Measurements from ENCODE around the gene RFWD3.
A peak's percentile ranks its signal among the peaks of the same experiment; 100 is the strongest.

RFWD3 gene

DNA sequence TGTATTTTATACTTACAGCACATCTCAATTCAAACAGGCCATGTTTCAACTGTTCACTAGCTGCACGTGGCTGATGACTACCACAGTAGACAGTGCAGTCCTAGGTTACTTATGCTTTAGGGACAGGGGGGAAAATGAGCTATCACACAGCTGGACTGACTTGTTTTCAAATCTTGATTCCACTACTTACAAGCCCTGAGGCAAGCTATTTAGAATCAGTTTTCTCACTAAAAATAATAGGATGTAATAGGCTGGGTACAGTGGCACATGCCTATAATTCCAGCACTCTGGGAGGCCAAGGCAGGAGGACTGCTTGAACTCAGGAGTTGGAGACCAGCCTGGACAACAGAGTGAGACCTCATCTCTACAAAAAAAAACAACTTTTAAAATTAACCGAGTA is 70.1 kb downstream of the RFWD3 start:
- H3K4me3 Mint-ChIP-seq: no peak overlapping the region
- peaks cover 22 to 46% of the 10 kb centered on the region in 2 donors for H3K4me1 Mint-ChIP-seq
- no peaks in the 10 kb centered on the region for H3K27me3 Mint-ChIP-seq
- peaks cover 12 to 15% of the 10 kb centered on the region in 2 donors for H3K36me3 Mint-ChIP-seq
- H3K9me3 Mint-ChIP-seq: no peaks in the 10 kb centered on the region
- no peak overlapping the region for H3K27ac Mint-ChIP-seq
- DNase-seq (no peak), ATAC-seq (replicated peaks) (no peak)

DNA sequence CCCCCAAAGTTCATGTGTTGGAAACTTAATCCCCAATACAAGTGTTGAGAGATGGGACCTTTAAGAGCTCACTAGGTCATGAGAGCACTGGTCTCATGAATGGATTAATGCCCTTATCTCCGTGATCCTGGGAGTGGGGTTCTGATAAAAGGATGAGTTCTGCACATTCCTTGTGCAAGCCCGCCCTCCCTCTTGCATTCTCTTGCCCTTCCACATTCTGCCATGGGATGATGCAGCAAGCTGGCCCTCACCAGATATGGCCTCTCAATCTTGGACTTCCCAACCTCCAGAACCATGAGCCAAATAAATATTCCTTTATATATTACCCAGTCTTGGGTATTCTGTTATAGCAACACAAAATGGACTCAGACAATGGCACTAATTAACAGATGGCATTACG is 73.8 kb downstream of the RFWD3 start:
- H3K4me3 Mint-ChIP-seq: no peak overlapping the region
- peaks cover 20 to 46% of the 10 kb centered on the region in 2 donors for H3K4me1 Mint-ChIP-seq
- no peaks in the 10 kb centered on the region for H3K9me3 Mint-ChIP-seq
- H3K27me3 Mint-ChIP-seq: no peaks in the 10 kb centered on the region
- ATAC-seq (replicated peaks): no peak
- no peak overlapping the region for H3K27ac Mint-ChIP-seq
- no peak for DNase-seq
- peaks cover 11 to 12% of the 10 kb centered on the region in 2 donors for H3K36me3 Mint-ChIP-seq

DNA sequence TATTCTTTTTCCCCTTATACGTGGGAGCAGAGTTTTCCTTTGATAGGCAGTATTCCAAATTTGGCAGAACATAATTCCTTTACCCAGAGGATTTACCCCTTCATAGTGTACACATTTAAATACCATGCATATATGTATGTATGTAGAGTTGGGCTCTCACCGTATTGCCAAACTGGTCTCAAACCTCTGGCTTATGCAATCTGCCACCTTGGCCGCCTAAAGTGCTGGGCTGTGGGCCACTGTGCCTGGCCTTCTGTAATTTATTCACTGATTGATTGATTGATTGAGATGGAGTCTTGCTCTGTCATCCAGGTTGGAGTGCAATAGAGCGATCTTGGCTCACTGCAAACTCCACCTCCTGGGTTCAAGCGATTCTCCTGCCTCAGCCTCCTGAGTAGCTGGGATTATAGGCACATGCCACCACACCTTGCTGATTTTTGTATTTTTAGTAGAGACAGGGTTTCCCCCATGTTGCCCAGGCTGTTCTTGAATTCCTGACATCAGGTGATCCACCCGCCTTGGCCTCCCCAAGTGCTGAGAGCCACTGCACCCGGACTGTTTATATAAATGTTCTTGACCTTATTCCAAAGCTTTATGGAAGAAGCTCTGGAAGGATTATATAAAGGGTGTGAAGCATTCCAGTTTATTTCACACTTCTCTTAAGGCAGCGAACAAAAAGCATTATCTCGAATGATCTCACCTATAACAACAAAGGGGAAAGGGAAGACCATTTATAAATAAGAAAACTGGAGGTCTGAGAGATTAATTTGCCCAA is 74.6 kb downstream of the RFWD3 start:
- DNase-seq (no peak), ATAC-seq (replicated peaks) (no peak)
- Mint-ChIP-seq H3K4me3 (no peak overlapping the region), H3K36me3 (peaks cover 15 to 19% of the 10 kb centered on the region in 2 donors), H3K27me3 (no peaks in the 10 kb centered on the region), H3K4me1 (peaks cover 28 to 54% of the 10 kb centered on the region in 2 donors), H3K9me3 (no peaks in the 10 kb centered on the region), H3K27ac (no peak overlapping the region)

DNA sequence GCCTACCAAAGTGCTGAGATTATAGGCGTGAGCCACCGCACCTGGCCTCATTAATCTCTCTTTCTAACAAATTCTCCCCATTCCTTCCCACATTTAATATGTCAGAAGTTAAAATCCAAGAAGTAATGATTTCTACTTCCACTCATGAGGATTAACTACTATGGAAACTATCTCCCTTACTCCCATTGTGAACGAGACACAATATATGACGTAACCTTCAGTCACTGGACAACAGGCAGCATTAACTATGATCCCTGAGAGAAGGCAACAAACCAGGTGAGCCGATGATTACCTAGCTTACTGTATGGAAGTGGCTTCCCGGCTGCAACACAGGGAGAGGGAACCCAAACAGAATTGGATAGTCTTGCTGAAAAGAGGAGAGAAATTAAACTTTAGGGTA is 79.7 kb downstream of the RFWD3 start:
- DNase-seq (no peak), ATAC-seq (replicated peaks) (no peak)
- peaks cover 42 to 81% of the 10 kb centered on the region in 2 donors for H3K4me1 Mint-ChIP-seq
- H3K27me3 Mint-ChIP-seq: no peaks in the 10 kb centered on the region
- H3K4me3 Mint-ChIP-seq: peak overlapping the region in 1 of 2 donors; percentile 18
- peaks cover 19 to 33% of the 10 kb centered on the region in 2 donors for H3K36me3 Mint-ChIP-seq
- H3K27ac Mint-ChIP-seq: peak overlapping the region; percentile 42
- no peaks in the 10 kb centered on the region for H3K9me3 Mint-ChIP-seq

DNA sequence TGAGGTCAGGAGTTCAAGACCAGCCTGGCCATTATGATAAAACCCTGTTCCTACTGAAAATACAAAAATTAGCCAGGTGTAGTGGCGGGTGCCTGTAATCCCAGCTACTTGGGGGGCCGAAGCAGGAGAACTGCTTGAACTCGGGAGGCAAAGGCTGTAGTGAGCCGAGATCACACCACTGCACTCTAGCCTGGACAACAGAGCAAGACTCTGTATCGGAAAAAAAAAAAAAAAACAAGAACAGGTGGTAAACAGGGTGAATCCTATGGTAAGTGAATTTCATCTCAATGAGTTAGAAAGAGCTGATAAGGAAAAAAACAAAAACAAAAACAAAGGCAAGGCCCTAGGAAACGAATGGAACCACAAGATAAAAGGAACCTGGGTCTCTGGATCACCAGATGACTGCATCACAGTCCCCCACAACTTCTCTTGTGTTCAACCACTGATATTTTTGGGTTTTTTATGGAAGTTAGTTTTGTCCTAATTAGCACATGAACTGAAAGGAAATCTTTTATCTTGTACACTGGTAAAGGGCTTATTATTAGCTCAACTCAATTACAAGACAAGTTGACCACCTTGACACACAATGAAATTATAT is 80.7 kb downstream of the RFWD3 start:
- H3K4me1 Mint-ChIP-seq: peaks cover 49 to 81% of the 10 kb centered on the region in 2 donors
- peaks cover 19 to 35% of the 10 kb centered on the region in 2 donors for H3K36me3 Mint-ChIP-seq
- DNase-seq: no peak
- no peak for ATAC-seq (replicated peaks)
- H3K4me3 Mint-ChIP-seq: peak overlapping the region in 1 of 2 donors; percentile 5
- H3K9me3 Mint-ChIP-seq: no peaks in the 10 kb centered on the region
- no peak overlapping the region for H3K27ac Mint-ChIP-seq
- H3K27me3 Mint-ChIP-seq: no peaks in the 10 kb centered on the region

DNA sequence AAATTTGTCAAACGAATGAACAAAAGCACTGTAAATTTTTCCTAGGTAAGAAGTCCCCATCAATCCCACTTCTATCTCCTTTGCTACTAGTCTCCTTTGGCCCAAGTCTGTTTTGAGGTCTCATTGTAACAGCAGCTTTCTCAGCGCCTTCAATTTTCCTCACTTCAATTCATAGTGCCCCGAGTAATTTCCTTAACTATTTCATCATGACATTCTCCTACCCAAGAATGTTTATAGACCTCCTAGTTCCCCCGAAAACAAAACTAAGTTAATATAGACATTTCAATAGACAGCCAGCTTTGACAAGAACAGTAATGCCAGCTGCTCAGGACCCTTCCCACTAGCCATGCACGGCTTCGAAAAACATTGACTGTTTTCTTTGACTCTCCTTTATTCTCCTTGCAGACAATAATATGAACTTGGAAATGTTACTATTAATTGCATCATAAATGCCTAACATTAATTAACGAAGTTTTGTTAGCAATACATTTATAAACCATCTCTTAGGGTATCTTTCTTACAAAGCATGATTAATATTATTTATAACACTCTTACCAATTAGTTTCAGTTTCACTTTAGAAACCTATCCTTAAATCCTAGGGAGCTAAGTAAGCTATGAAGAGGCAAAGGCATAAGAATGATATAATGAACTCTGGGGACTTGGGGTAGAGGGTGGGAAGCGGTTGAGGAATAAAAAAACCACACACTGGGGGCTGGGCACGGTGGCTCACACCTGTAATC is 82.6 kb downstream of the RFWD3 start:
- Mint-ChIP-seq H3K4me1 (peaks cover 47 to 90% of the 10 kb centered on the region in 2 donors), H3K4me3 (no peak overlapping the region), H3K27ac (peak overlapping the region; percentile 48), H3K9me3 (no peaks in the 10 kb centered on the region), H3K36me3 (peaks cover 19 to 35% of the 10 kb centered on the region in 2 donors), H3K27me3 (no peaks in the 10 kb centered on the region)
- no peak for ATAC-seq (replicated peaks)
- DNase-seq: no peak

DNA sequence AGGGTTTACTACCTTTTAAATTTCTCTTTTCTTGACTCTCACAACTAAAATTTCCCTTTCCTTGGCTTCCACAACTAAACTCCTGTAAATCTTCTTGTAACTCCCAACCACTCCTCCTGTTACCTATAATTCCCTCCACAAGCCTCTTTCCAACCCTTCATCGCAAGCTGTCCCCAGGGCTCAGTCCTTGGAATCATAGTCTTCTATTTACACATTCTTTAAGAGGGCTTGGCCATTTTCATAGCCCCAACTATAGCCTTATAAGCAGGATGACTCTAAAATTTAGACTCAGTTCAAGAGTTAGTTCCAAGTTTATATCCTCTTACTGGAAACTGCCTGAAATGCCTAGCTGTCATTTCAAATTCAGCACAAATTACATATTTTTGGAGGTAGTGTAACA is 83.7 kb downstream of the RFWD3 start:
- Mint-ChIP-seq H3K36me3 (peaks cover 18 to 34% of the 10 kb centered on the region in 2 donors), H3K9me3 (no peaks in the 10 kb centered on the region), H3K4me3 (no peak overlapping the region), H3K27me3 (no peaks in the 10 kb centered on the region), H3K4me1 (peaks cover 45 to 94% of the 10 kb centered on the region in 2 donors), H3K27ac (peak overlapping the region; percentile 88)
- ATAC-seq (replicated peaks): no peak
- DNase-seq: no peak

DNA sequence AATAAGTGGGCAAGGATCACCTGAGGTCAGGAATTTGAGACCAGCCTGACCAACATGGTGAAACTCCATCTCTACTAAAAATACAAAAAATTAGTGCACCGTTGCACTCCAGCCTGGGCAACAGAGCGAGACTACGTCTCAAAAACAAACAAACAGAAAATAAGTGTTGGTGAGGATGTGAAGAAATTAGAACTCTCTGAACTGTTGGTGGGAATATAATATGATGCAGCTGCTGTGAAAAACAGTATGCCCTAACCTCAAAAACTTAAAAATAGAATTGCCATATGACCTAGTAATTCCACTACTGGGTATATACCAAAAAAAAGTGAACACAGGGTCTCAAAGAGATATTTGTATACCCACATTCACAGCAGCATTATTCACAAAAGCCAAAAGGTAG is 85.8 kb downstream of the RFWD3 start:
- Mint-ChIP-seq H3K9me3 (no peaks in the 10 kb centered on the region), H3K27me3 (no peaks in the 10 kb centered on the region), H3K27ac (no peak overlapping the region), H3K4me1 (peaks cover 33 to 76% of the 10 kb centered on the region in 2 donors), H3K4me3 (peak overlapping the region in 1 of 2 donors; percentile 44), H3K36me3 (peaks cover 9 to 21% of the 10 kb centered on the region in 2 donors)
- ATAC-seq (replicated peaks): peak; percentile 52 to 60
- DNase-seq: no peak

DNA sequence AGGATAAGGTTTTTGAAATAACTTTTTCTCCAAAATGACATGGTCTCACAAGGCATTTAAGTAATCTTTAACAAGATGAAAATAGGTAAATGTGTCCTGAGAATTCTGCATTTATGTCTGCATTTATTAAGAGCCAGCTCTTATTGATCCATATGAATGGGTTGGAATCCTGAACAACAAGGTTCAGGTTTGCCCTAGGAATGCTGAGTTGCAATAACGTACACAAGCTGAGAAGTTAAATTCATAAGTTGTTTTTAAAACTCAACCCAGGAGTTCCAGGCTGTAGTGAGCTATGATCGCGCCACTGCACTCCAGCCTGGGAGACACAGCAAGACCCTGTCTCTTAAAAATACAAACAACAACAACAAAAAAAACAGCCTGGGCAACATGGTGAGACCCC is 87.8 kb downstream of the RFWD3 start:
- peaks cover 23 to 72% of the 10 kb centered on the region in 2 donors for H3K4me1 Mint-ChIP-seq
- no peak for ATAC-seq (replicated peaks)
- H3K27ac Mint-ChIP-seq: no peak overlapping the region
- H3K36me3 Mint-ChIP-seq: peaks cover 4 to 13% of the 10 kb centered on the region in 2 donors
- H3K27me3 Mint-ChIP-seq: no peaks in the 10 kb centered on the region
- H3K9me3 Mint-ChIP-seq: no peaks in the 10 kb centered on the region
- no peak overlapping the region for H3K4me3 Mint-ChIP-seq
- no peak for DNase-seq

DNA sequence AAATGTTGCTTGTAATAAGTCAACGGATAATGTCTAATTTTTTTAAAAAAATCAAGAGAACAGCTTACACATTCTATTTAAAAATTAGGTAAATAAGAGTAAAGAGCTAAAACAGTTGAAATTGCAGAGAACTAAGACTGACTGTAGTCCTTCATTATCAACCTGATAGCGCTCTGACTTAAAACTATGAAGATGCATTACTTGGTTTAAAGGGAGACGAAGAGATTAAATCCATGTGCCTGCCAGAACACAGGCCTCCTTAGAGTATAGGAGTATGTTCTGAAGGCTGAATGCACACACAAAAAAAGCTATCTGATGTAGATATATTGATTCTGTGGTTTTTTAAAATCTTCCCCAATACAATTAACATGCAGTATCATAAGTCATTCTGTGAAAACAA is 88.2 kb downstream of the RFWD3 start:
- Mint-ChIP-seq H3K36me3 (peaks cover 4 to 11% of the 10 kb centered on the region in 2 donors), H3K4me3 (no peak overlapping the region), H3K27ac (peak overlapping the region; percentile 60), H3K9me3 (no peaks in the 10 kb centered on the region), H3K27me3 (no peaks in the 10 kb centered on the region), H3K4me1 (peaks cover 21 to 72% of the 10 kb centered on the region in 2 donors)
- ATAC-seq (replicated peaks) (no peak), DNase-seq (no peak)

DNA sequence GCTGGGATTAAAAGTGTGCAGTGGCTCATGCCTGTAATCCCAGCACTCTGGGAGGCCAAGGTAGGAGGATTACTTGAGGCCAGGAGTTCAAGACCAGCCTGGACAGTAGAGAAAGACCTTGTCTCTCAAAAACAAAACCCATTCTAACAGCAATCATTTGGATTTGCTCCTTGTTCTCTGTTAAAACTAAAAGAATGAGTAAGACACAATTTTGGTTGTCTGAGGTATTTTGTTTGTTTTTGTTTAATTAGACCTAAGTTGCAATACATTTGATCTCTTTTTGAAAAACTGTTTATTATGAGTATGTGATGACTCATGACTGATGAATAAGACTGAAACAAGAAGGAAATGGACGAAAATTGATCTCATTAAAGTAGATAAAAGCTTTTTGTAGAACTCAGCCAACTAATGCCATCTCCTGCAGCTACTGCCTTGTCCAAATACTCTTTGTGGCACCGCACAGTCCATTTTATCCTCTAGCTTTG is 88.8 kb downstream of the RFWD3 start:
- Mint-ChIP-seq H3K27ac (peak overlapping the region; percentile 60), H3K27me3 (no peaks in the 10 kb centered on the region), H3K9me3 (no peaks in the 10 kb centered on the region), H3K4me3 (no peak overlapping the region), H3K4me1 (peaks cover 20 to 70% of the 10 kb centered on the region in 2 donors), H3K36me3 (peaks cover 3 to 9% of the 10 kb centered on the region in 2 donors)
- no peak for DNase-seq
- ATAC-seq (replicated peaks): peak; percentile 58 to 65

DNA sequence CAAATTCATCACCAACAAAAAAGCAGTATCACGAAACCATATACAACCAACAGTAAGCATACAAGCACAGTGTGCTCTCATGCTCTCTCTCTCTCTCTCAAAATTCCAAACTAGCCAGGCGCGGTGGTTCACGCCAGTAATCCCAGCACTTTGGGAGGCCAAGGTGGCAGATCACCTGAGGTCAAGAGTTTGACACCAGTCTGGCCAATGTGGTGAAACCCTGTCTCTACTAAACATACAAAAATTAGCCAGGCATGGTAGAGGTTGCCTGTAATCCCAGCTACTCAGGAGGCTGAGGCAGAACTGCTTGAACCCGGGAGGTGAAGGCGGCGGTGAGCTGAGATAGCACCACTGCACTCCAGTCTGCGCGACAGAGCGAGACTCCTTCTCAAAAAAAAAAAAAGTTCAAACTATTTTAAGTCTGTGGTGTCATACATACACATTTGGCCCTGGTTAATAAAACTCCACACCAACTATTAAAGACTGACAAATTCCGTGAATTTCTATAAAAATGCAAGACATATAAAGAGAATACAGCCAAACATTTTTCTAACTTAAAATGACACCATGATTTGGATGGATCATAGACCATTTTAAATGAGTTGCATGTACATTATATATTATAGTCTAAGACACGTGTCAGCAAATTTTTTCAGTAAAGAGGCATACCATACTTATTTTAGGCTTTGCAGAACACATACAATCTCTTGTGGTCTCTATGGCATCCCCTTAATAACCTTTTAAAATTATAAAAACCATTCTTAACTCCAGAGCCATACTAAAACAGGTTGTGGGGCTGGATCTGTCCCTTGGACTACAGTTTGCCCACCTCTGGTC is 90.7 kb downstream of the RFWD3 start:
- H3K27me3 Mint-ChIP-seq: no peaks in the 10 kb centered on the region
- ATAC-seq (replicated peaks) (no peak), DNase-seq (no peak)
- peaks cover 2 to 7% of the 10 kb centered on the region in 2 donors for H3K36me3 Mint-ChIP-seq
- H3K4me1 Mint-ChIP-seq: peaks cover 26 to 73% of the 10 kb centered on the region in 2 donors
- H3K27ac Mint-ChIP-seq: no peak overlapping the region
- H3K4me3 Mint-ChIP-seq: no peak overlapping the region
- H3K9me3 Mint-ChIP-seq: no peaks in the 10 kb centered on the region

DNA sequence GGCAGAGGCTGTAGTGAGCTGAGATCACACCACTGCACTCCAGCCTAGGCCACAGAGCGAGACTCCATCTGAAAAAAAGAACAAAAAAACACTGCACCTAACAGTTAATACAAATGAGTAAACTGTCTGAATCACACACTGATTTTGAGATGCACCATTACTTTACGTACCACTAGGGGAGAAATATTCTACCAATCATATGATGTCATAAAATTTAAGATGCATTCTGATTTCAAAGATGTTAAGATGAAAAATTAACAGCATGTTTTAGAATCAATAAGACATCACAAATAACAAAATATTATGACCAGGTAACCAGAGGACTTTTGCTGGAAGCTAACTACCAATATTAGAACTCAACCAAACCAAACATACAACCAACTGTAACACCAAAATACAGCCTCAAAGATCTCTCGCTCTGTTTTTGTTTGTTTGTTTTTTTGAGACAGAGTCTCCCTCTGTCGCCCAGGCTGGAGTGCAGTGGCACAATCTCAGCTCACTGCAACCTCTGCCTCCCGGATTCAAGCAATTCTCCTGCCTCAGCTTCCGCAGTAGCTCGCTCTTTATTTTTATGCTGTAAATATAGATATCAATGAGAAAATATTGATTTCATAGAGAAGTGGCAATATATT is 91.4 kb downstream of the RFWD3 start:
- Mint-ChIP-seq H3K27ac (no peak overlapping the region), H3K4me3 (no peak overlapping the region), H3K9me3 (no peaks in the 10 kb centered on the region), H3K4me1 (peaks cover 26 to 73% of the 10 kb centered on the region in 2 donors), H3K27me3 (no peaks in the 10 kb centered on the region), H3K36me3 (peaks cover 2 to 7% of the 10 kb centered on the region in 2 donors)
- DNase-seq (no peak), ATAC-seq (replicated peaks) (no peak)
